ENCODE measurements around the gene CAMTA1.

Gene CAMTA1

GRCh38 chr1:6922096-6922931, 137.1 kb downstream of the CAMTA1 start:
- DNase-seq (ENCODE audit: low read depth, low spot score) = peak; percentile 24
- no peak overlapping the region for H3K27ac ChIP-seq

- no peak for DNase-seq (ENCODE audit: low read depth, low spot score)
- no peak overlapping the region for H3K27ac ChIP-seq
Measured at GRCh38 chr1:6923012-6923411, 137.8 kb downstream of the CAMTA1 start.

- H3K27ac ChIP-seq = no peak overlapping the region
- DNase-seq (ENCODE audit: low read depth, low spot score) = no peak
Measured at GRCh38 chr1:6923416-6923815, 138.2 kb downstream of the CAMTA1 start.

- DNase-seq (ENCODE audit: low read depth, low spot score) = no peak
- H3K27ac ChIP-seq = no peak overlapping the region
Measured at GRCh38 chr1:6923955-6924881, 139.0 kb downstream of the CAMTA1 start.

GRCh38 chr1:6924891-6925290, 139.6 kb downstream of the CAMTA1 start:
- no peak overlapping the region for H3K27ac ChIP-seq
- DNase-seq (ENCODE audit: low read depth, low spot score) = no peak

GRCh38 chr1:6927626-6928025, 142.4 kb downstream of the CAMTA1 start:
- DNase-seq (ENCODE audit: low read depth, low spot score) = no peak
- no peak overlapping the region for H3K27ac ChIP-seq

GRCh38 chr1:6928106-6928885, 143.0 kb downstream of the CAMTA1 start:
- no peak overlapping the region for H3K27ac ChIP-seq
- no peak for DNase-seq (ENCODE audit: low read depth, low spot score)

- no peak for DNase-seq (ENCODE audit: low read depth, low spot score)
Measured at GRCh38 chr1:6930732-6931300, 145.6 kb downstream of the CAMTA1 start.

GRCh38 chr1:6935361-6935883, 150.2 kb downstream of the CAMTA1 start:
- no peak overlapping the region for H3K27ac ChIP-seq
- no peak for DNase-seq (ENCODE audit: low read depth, low spot score)

More at GRCh38 chr1:6930732-6931300, 145.6 kb downstream of the CAMTA1 start:
- H3K27ac ChIP-seq = no peak overlapping the region

GRCh38 chr1:6935911-6936690, 150.8 kb downstream of the CAMTA1 start:
- no peak overlapping the region for H3K27ac ChIP-seq

GRCh38 chr1:6937048-6937447, 151.8 kb downstream of the CAMTA1 start:
- H3K27ac ChIP-seq = no peak overlapping the region
- DNase-seq (ENCODE audit: low read depth, low spot score) = no peak

More at GRCh38 chr1:6935911-6936690, 150.8 kb downstream of the CAMTA1 start:
- no peak for DNase-seq (ENCODE audit: low read depth, low spot score)

GRCh38 chr1:6939363-6939762, 154.1 kb downstream of the CAMTA1 start:
- no peak for DNase-seq (ENCODE audit: low read depth, low spot score)
- H3K27ac ChIP-seq = no peak overlapping the region

GRCh38 chr1:6941786-6942185, 156.5 kb downstream of the CAMTA1 start:
- DNase-seq (ENCODE audit: low read depth, low spot score) = no peak
- no peak overlapping the region for H3K27ac ChIP-seq

GRCh38 chr1:6942990-6943389, 157.7 kb downstream of the CAMTA1 start:
- DNase-seq (ENCODE audit: low read depth, low spot score) = no peak
- no peak overlapping the region for H3K27ac ChIP-seq

GRCh38 chr1:6944434-6944833, 159.2 kb downstream of the CAMTA1 start:
- no peak for DNase-seq (ENCODE audit: low read depth, low spot score)

GRCh38 chr1:6947952-6948351, 162.7 kb downstream of the CAMTA1 start:
- DNase-seq (ENCODE audit: low read depth, low spot score) = no peak
- H3K27ac ChIP-seq = no peak overlapping the region

More at GRCh38 chr1:6944434-6944833, 159.2 kb downstream of the CAMTA1 start:
- no peak overlapping the region for H3K27ac ChIP-seq

GRCh38 chr1:6948416-6948815, 163.2 kb downstream of the CAMTA1 start:
- no peak for DNase-seq (ENCODE audit: low read depth, low spot score)
- no peak overlapping the region for H3K27ac ChIP-seq

GRCh38 chr1:6948861-6949260, 163.6 kb downstream of the CAMTA1 start:
- DNase-seq (ENCODE audit: low read depth, low spot score) = no peak
- no peak overlapping the region for H3K27ac ChIP-seq
